ENCODE data around the gene TBX21.

- no peak for TF ChIP-seq CTCF (conservative IDR thresholded peaks at IDR 0.05; ENCODE audit: low read depth, low read length)
- TF ChIP-seq BHLHE40 (IDR thresholded peaks at IDR 0.05; ENCODE audit: low read depth, low read length), result no peak
- no peak for TF ChIP-seq FOS (IDR thresholded peaks at IDR 0.05; ENCODE audit: low read depth, low read length)
- no peak for TF ChIP-seq POLR2A (IDR thresholded peaks at IDR 0.05; ENCODE audit: low read depth, low read length)
- TF ChIP-seq MXI1 (IDR thresholded peaks at IDR 0.05; ENCODE audit: borderline replicate concordance, low read depth, low read length), result no peak
- TF ChIP-seq USF2 (IDR thresholded peaks at IDR 0.05; ENCODE audit: low read depth, low read length), result no peak
- TF ChIP-seq MAFK (IDR thresholded peaks at IDR 0.05; ENCODE audit: low read depth, low read length), result no peak
- no peak for TF ChIP-seq RCOR1 (IDR thresholded peaks at IDR 0.05; ENCODE audit: insufficient replicate concordance, low read length)
- TF ChIP-seq RAD21 (IDR thresholded peaks at IDR 0.05; ENCODE audit: low read length), result no peak
- TF ChIP-seq CHD1 (IDR thresholded peaks at IDR 0.05; ENCODE audit: low read depth, low read length), result no peak
- TF ChIP-seq ELK1 (IDR thresholded peaks at IDR 0.05; ENCODE audit: borderline replicate concordance, low read depth, low read length), result no peak
Measured at GRCh38 chr17:47724705-47725104, 8.3 kb upstream of the TBX21 start.

All from IMR-90 (cell line).